Keratinocyte (primary cell): ENCODE measurements around the gene SLC25A46. TPM values are rescaled to one million over a fixed set of nuclear protein-coding genes. Genes with fewer than 3 reads are reported as not detected.

Experiments
- DNase-seq: peaks from one replicate; pipeline ENCODE4 v3.0.0-alpha.2; 2011; ENCODE audit warnings: low read depth, missing footprints, low spot score
- FAIRE-seq: peaks from 2 replicates; lab custom pipeline; 2011; peaks lifted over from hg19 to GRCh38; lab: Jason Lieb, UNC
- H2AFZ ChIP-seq: 2 replicates; pipeline ENCODE4 v1.6.0; 2012; ENCODE audit warnings: low read length, control low read depth, inconsistent platforms; ENCODE audit not compliant: control insufficient read depth
- H3K27ac ChIP-seq: 2 replicates; pipeline ENCODE4 v1.5.1; 2011; ENCODE audit warnings: low read length; ENCODE audit not compliant: control insufficient read depth, insufficient read depth
- H3K27me3 ChIP-seq: 3 replicates; pipeline ENCODE4 v1.6.0; 2011; ENCODE audit warnings: low read length; ENCODE audit not compliant: control insufficient read depth, insufficient read depth; ENCODE audit errors: extremely low read depth
- H3K36me3 ChIP-seq, 2 experiments: 2 replicates in 1 of 2; 3 replicates in 1 of 2; pipeline ENCODE4 v1.5.1; 2011; ENCODE audit warnings: low read length in 2 of 2, mild to moderate bottlenecking in 1 of 2; ENCODE audit not compliant: control insufficient read depth in 2 of 2, insufficient read depth in 2 of 2; ENCODE audit errors: extremely low read depth in 1 of 2
- H3K4me1 ChIP-seq: 3 replicates; pipeline ENCODE4 v1.5.1; 2011; ENCODE audit warnings: low read length; ENCODE audit not compliant: control insufficient read depth, insufficient read depth; ENCODE audit errors: extremely low read depth
- H3K4me2 ChIP-seq: 3 replicates; pipeline ENCODE4 v1.6.0; 2011; ENCODE audit warnings: low read depth, low read length; ENCODE audit not compliant: control insufficient read depth, insufficient read depth; ENCODE audit errors: extremely low read depth
- H3K4me3 ChIP-seq, 3 experiments: fragments of 200-600 bp in 1 of 3; sonication (generic) in 1 of 3; 2 replicates in 2 of 3; 3 replicates in 1 of 3; pipeline ENCODE4 v1.5.1; 2011 to 2016; ENCODE audit warnings: low read length in 3 of 3, mild to moderate bottlenecking in 3 of 3, control low read depth in 2 of 3, inconsistent platforms in 1 of 3, low read depth in 1 of 3, mixed read lengths in 1 of 3, mixed run types in 1 of 3, moderate library complexity in 1 of 3; ENCODE audit not compliant: control insufficient read depth in 2 of 3, insufficient read depth in 2 of 3; ENCODE audit errors: extremely low read depth in 1 of 3
- H3K79me2 ChIP-seq: 2 replicates; pipeline ENCODE4 v1.6.0; 2012; ENCODE audit warnings: low read length; ENCODE audit not compliant: control insufficient read depth, insufficient read depth
- H3K9ac ChIP-seq: 3 replicates; pipeline ENCODE4 v1.6.0; 2011; ENCODE audit warnings: low read length; ENCODE audit not compliant: control insufficient read depth, insufficient read depth; ENCODE audit errors: extremely low read depth
- H3K9me1 ChIP-seq: 3 replicates; pipeline ENCODE4 v1.6.0; 2011; ENCODE audit warnings: low read length; ENCODE audit not compliant: control insufficient read depth, insufficient read depth; ENCODE audit errors: extremely low read depth
- H3K9me3 ChIP-seq: 2 replicates; pipeline ENCODE4 v1.5.1; 2012; ENCODE audit warnings: low read depth, low read length; ENCODE audit not compliant: control insufficient read depth
- H4K20me1 ChIP-seq: 3 replicates; pipeline ENCODE4 v1.6.0; 2011; ENCODE audit warnings: low read length; ENCODE audit not compliant: control insufficient read depth, insufficient read depth; ENCODE audit errors: extremely low read depth
- CTCF ChIP-seq, 3 experiments: IDR thresholded peaks in 1 of 3; conservative IDR thresholded peaks in 1 of 3; optimal IDR thresholded peaks in 1 of 3; 2 replicates in 2 of 3; 3 replicates in 1 of 3; pipeline versions ENCODE3 to v1.5.1; 2011; ENCODE audit warnings: low read length in 3 of 3, mild to moderate bottlenecking in 3 of 3, moderate library complexity in 2 of 3, control low read depth in 1 of 3, inconsistent platforms in 1 of 3; ENCODE audit not compliant: insufficient read depth in 2 of 3; ENCODE audit errors: extremely low read depth in 1 of 3
- EZH2 ChIP-seq: IDR thresholded peaks from one replicate; pipeline ENCODE4 v1.6.1; 2012; ENCODE audit warnings: inconsistent platforms, mild to moderate bottlenecking, low read length, moderate library complexity
- dilution Hi-C: fragments of 300-500 bp; cut with MboI; formaldehyde crosslinking; loops from one replicate; pipeline ENCODE4 v1.7.0; 2020; ENCODE audit warnings: low sequenced_read_pairs; ENCODE audit not compliant: extremely low pct_ligation_motif_present
- polyA plus RNA-seq, 5 experiments: library from polyadenylated mRNA; depleted of rRNA in 3 of 5; stranded (reverse) in 3 of 5; stranded (forward) in 1 of 5; unstranded in 1 of 5; fragments of >200 nt; gene quantifications; 1 replicate in 1 of 5; 2 replicates in 3 of 5; 3 replicates in 1 of 5; pipeline versions ENCODE4 v1.2.1 to v1.2.3, GENCODE V29; 2011 to 2012; ENCODE audit warnings: missing spikeins in 2 of 5, low read depth in 1 of 5, low replicate concordance in 1 of 5

SLC25A46 gene
- polyA plus RNA-seq, 1 donor (not counting 4 experiments of a cell fraction or from before 2014, with no cell fraction given), result 56.2 TPM

GRCh38 chr5:110707260-110707844 lies 31.5 kb upstream of the SLC25A46 start:
- Histone ChIP-seq H3K79me2 (no peaks in the 10 kb centered on the region), H3K27me3 (no peaks in the 10 kb centered on the region), H4K20me1 (no peaks in the 10 kb centered on the region), H3K27ac (no peak overlapping the region), H3K4me3 (no peak overlapping the region), H3K4me1 (no peaks in the 10 kb centered on the region), H3K36me3 (no peaks in the 10 kb centered on the region), H2AFZ (no peak overlapping the region), H3K4me2 (no peak overlapping the region), H3K9ac (no peak overlapping the region), H3K9me1 (no peaks in the 10 kb centered on the region), H3K9me3 (no peaks in the 10 kb centered on the region)
- TF ChIP-seq CTCF (optimal IDR thresholded peaks at IDR 0.05 in 1 of 3, IDR thresholded peaks at IDR 0.05 in 1 of 3, conservative IDR thresholded peaks at IDR 0.05 in 1 of 3; ENCODE audit: extremely low read depth in 1 of 3, insufficient read depth in 2 of 3, low read length in 3 of 3), result no peak
- TF ChIP-seq EZH2, result no peak
- FAIRE-seq, result no peak
- dilution Hi-C loops, result no loop called here
- DNase-seq, result no peak

GRCh38 chr5:110716247-110717245 lies 22.3 kb upstream of the SLC25A46 start:
- H3K79me2 ChIP-seq, result no peaks in the 10 kb centered on the region
- H3K27ac ChIP-seq, result no peak overlapping the region
- no peaks in the 10 kb centered on the region for H3K36me3 ChIP-seq
- no peaks in the 10 kb centered on the region for H3K9me3 ChIP-seq
- no peak overlapping the region for H3K4me3 ChIP-seq
- no peak for TF ChIP-seq CTCF (optimal IDR thresholded peaks at IDR 0.05 in 1 of 3, IDR thresholded peaks at IDR 0.05 in 1 of 3, conservative IDR thresholded peaks at IDR 0.05 in 1 of 3; ENCODE audit: extremely low read depth in 1 of 3, insufficient read depth in 2 of 3, low read length in 3 of 3)
- TF ChIP-seq EZH2, result no peak
- no peaks in the 10 kb centered on the region for H3K9me1 ChIP-seq
- no peak for FAIRE-seq
- no peak overlapping the region for H3K9ac ChIP-seq
- H3K4me2 ChIP-seq, result no peak overlapping the region
- H2AFZ ChIP-seq, result no peak overlapping the region
- DNase-seq, result no peak
- no peaks in the 10 kb centered on the region for H4K20me1 ChIP-seq
- no peaks in the 10 kb centered on the region for H3K27me3 ChIP-seq
- H3K4me1 ChIP-seq, result no peaks in the 10 kb centered on the region
- dilution Hi-C loops, result no loop called here
